Effector CD8-positive, alpha-beta T cell (primary cell): ENCODE measurements around the gene UACA.

ENCODE experiments used
- DNase-seq: peaks from one replicate; lab custom pipeline; 2025; lab: John Stamatoyannopoulos, UW

The UACA gene

DNA sequence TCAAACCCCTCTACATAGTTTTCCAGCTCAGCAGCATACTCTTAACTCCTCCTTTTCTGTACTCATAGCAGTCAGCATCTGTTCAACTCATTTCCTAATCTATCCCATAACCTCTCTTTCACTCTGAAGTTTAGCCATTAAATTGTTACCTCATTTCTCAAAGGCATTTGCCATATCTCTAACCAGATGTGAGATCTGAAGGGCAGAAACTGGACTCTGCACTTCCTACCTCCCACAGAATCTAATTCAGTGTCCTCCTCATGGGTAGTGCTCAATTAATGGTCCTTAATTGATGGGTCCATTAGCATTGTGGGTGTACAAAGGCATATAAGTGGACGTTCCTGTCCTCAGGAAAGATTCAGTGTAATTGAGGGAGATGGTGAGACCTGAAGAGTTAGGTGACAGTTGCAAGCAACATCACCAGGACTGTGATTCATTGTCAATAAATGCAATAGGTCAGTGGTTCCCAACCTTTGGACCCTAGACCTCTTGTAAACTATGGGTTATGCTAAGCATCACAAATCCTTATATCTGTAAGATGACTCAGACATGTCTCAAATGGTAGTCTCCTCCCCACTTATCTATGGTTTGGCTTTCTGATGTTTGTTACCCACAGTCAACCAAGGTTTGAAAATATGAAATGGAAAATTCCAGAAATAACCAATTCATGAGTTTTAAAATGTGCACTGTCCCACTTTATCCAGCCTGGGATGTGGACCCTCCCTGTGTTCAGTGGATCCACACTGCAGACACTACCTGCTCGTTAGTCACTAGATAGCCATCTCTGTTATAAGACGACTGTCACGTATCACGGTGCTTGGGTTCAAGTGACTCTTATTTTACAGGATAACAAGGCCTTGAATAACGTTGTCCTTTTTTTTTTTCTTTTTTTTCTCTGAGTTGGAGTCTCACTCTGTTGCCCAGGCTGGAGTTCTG is 25.0 kb upstream of the UACA start:
- no peak for DNase-seq

DNA sequence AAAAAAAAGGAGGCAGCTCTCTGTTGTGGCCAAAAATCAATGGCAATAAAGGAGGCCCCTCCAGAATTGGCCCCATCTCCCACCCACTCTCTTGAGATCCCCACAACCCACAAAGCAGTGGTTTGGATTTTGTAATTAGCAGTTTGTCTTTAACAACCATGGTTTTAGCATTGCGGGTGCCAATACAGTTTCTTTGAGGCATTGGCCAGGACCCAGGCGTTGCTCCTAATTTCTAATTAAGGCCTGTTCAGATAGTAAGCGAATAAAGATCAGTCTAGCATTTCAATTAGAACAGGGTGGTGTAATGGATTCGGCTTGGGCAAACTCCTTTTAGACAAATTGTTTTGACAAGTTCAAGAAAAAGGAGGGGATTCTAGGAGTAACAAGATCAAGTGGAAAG is 23.6 kb upstream of the UACA start:
- no peak for DNase-seq

DNA sequence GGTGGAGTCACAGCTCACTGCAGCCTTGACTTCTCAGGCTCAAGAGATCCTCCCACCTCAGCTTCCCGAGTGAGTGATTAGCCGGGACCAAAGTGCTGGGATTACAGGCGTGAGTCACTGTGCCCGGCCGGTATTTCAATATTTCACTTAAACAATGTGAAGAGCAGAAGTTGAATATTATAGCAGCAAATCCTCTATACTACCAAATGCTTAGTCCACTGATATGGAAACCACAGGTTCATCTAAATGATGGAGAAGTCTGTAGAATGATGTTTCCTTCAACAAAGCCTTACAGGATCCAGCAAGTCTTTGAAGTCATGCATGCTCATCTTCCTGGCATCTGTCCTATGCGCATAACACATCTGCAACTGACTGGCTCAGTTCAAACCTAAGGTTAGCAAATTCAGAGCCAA is 20.3 kb upstream of the UACA start:
- DNase-seq: no peak

DNA sequence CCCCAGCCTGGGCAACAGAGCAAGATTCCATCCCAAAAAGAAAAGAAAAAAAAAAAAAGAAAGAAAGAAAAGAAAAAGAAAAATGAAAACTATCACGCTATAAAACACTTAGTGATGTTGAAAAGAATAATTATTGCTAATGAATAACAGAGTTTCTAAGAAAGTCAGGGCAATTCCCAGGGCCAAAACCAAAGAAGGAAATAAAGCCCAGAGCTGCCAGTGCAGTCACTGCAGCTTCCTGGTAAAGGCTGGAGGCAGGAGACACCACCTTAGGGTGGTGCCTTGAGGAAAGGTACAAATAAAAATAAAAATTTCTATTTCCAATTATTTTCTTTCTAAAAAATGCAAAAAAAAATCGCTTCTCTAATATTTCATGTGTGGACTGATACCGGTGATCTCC is 19.7 kb upstream of the UACA start:
- no peak for DNase-seq

- DNase-seq: no peak
Observed at GRCh38 chr15:70781236-70781635, 17.9 kb upstream of the UACA start.

- no peak for DNase-seq
Observed at GRCh38 chr15:70778258-70779076, 15.1 kb upstream of the UACA start.

DNA sequence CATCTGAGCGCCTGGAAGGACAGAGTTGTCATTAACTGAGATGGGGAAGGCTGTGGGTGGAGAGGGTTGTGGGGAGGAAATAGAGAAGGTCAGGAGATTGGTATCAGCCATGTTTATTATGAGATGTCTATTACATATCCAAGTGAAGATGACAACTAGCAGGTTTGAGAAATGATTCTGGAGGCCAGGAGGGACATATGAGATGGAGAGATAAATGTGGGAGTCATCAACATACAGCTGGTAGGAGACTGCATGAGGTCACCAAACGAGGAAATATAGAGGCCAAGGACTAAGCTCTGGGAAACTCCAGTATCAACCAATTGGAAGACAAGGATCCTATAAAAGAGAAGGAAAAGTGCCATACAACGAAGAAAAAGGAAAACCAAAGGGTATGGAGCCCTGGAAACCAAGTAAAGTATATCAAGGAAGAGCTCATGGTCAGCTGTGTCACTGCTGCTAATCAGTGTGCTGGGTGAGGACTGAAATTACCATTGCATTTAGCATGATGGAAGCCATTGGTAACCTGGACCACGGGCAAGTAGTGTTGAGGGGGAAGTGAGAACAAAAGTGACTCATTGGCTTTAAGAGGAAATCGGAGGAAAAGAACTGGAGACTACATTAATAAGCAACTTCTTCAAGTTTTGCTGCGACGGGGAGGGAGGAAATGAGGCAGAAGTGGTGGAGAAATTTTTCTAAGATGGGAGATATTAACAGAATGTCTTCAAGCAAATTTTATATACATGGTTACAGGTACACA is 14.0 kb upstream of the UACA start:
- DNase-seq: no peak

- DNase-seq: no peak
Observed at GRCh38 chr15:70775160-70775559, 11.8 kb upstream of the UACA start.

- no peak for DNase-seq
Observed at GRCh38 chr15:70772402-70772801, 9.0 kb upstream of the UACA start.

DNA sequence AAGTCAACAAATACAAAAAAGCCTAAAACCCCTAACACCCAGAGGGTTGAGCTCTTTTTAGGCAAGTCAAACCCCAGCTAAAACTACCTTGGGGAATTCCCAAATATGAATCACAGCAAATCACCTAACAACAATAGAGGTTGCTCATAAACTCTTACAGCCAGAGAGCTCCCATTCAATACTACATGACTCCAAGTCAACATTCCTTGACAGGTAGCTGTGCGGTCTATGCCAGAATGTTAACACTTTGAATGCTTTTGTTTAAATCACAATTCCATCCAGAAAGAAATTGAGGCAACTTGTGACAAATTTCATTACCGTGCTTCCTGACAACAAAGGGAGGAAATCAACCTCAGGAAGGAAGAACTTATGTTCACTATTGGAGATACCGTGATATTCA is 7.5 kb upstream of the UACA start:
- no peak for DNase-seq

DNA sequence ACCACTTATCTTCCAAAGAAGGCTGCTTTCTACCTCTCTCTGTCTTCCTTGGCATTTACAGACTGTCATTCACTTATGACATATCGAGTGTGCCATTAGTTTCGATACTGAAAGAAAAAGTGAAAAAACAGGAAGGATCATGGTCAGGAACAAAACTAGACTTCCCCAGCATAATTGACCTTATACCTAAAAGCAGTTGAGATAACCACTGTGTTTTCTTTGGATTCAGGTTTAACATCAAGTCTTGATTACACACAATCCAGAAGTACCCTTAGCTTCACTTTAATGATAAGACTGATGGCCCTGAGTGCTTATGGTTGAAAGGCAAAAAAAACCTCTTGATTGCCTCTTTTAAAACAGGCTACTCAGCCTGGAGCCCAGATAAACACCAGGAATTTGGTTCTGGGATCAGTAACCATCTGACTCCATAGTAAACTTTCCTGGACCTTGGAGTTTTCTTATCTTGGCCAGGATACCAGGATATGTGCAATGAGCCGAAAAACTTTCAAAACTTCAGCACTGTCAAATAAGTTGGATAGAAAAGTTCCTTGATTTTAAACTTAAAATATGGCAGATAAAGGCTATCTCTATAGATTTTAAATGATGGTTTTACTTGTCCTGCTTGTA is 5.0 kb upstream of the UACA start:
- no peak for DNase-seq

GRCh38 chr15:70767667-70768066 is 4.3 kb upstream of the UACA start:
- no peak for DNase-seq

- no peak for DNase-seq
Observed at GRCh38 chr15:70766597-70766996, 3.2 kb upstream of the UACA start.

GRCh38 chr15:70765504-70766281 is 2.3 kb upstream of the UACA start:
- DNase-seq: no peak

DNA sequence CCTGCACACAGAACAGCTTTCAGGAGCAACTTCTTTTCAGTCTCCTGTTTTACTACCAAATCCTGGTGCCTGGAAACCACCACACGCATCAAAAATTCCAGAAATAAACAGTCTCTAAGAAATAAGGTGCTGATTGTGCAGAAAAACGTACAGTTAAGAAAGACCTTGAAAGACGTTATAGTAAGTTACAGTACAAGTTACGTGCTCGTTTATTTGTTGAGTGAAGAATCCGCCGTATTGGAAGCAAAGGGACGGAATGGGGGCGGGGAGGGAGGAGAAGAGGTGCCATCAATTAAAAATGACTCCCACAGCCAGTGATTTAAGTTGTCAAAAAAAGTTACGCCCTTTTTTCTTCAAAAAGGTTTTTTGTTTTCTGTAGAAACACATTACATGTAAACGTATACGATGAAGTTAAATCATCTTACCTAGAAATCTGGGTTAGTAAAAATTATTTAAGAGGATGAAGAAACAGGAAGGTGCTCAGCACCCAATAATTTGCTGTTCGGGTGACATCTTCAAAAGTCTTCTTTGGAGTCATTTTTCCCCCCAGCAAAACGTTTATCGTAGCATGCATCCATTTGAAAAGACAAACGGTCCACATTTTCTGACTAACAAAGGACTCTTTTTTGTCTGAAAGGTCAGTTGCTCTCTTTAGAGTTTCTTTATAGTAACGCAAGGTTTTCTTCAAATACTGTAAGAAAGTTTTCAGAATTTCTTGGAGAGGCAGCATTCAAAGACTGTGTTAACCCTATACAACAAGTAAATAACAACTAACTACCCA is 782 bp upstream of the UACA start:
- no peak for DNase-seq

GRCh38 chr15:70762469-70763119 is 764 bp downstream of the UACA start:
- no peak for DNase-seq

DNA sequence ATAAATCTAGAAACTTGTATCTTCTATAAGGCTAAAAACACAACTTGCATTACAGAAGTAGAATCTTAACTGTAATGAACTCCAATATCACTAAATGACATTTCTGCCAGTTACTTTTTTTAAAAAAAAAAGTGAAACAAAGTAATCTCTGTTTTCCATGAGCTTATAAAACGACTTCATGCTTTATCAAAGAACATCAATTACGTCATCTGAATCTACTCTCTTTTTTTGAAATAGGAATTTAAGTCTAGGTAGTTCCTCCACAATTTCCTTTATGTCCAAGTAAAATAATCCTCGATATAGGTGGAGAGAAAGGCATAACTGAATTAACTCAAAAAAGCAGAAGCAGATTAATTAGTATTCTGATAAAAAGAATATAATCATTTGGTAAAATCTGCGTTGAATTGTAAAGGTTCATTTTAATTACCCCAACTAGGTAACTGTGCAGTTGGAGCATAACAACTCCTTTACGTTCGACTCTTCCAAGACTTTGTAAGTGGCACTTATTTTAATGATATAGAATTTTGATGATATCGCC is 1.4 kb downstream of the UACA start:
- DNase-seq: no peak

DNA sequence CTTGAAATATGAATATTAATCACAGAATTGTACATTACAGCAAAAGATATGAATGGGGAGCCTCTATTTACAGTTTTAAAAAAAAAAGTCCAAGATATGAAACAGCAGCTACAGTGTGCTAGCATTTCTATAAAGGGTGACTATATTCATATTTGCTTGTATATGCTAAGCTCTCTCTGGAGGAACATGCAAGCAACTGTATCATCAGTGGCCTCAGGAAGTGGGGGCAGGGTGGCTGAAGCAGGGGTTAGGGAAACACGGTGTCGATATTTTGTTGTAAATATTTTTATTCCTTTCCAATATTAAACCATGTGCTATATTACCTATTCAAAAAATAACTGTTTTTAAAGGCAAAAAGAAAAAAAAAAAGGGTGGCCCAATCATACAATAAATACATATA is 2.3 kb downstream of the UACA start:
- no peak for DNase-seq

DNA sequence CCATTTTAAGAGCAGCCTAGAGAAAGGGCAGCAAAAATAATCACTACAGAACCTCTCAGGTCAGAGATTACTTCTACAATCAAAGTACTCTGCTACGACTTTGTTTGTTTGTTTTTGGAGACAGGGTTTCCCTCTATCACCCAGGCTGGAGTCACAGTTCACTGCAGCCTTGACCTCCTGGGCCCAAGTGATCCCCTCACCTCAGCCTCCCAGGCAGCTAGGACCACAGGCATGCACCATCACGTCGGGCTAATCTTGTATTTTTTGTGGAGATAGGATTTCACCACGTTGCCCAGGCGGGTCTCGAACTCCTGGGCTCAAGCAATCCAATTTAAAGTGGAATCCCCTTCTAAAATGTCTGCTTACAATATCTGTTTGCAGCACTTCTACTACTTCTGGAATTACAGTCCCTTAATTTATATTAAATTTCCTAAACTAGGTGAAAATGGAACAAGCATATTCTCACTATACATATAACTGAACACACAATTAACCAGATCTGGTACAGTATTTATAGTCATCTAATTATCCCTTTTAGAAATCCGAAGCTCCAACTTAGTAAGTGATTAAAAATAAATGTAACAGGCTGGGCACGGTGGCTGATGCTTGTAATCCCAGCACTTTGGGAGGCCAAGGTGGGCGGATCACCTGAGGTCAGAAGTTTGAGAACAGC is 4.4 kb downstream of the UACA start:
- no peak for DNase-seq
